Liver (tissue), 3 donors: ENCODE measurements around the gene MRTFB.

ENCODE experiments used
- CTCF ChIP-seq: fragments of 150-350 bp; IDR thresholded peaks from 2 replicates; pipeline ENCODE4 v1.5.1; 2017; ENCODE audit warnings: improper control_type of control experiment, low read depth, low read length; ENCODE audit not compliant: missing input control
- HNF4G ChIP-seq: IDR thresholded peaks from 2 replicates; pipeline ENCODE4 v1.6.1; 2016; ENCODE audit warnings: antibody characterized with exemption
- JUND ChIP-seq, 2 donors: IDR thresholded peaks; 2 replicates each; pipeline ENCODE4 v1.6.1; 2016; ENCODE audit warnings: antibody characterized with exemption in 2 of 2
- REST ChIP-seq: IDR thresholded peaks from 2 replicates; pipeline ENCODE4 v1.6.1; 2016; ENCODE audit warnings: antibody characterized with exemption, mild to moderate bottlenecking
- donor health status: healthy.
- donor health status: healthy.

- TF ChIP-seq CTCF, result no peak
- TF ChIP-seq JUND (IDR thresholded peaks at IDR 0.05), result no peak
- TF ChIP-seq HNF4G, result no peak
- TF ChIP-seq REST, result no peak
Measured at GRCh38 chr16:14077918-14078317, 6.8 kb downstream of the MRTFB start.
